ENCODE data around the gene GNG12.

- no peak for TF ChIP-seq CTCF (IDR thresholded peaks at IDR 0.05; ENCODE audit: extremely low read depth in 1 of 2, insufficient read depth in 1 of 2, low read depth in 1 of 2, low read length in 2 of 2)
- TF ChIP-seq EZH2 (IDR thresholded peaks at IDR 0.05; ENCODE audit: borderline replicate concordance, low read depth, low read length, severe bottlenecking): no peak
- no peak for TF ChIP-seq POLR2A (IDR thresholded peaks at IDR 0.05; ENCODE audit: low read depth, low read length)
- TF ChIP-seq JUN (IDR thresholded peaks at IDR 0.05; ENCODE audit: borderline replicate concordance, insufficient read depth, insufficient read length, low read depth): no peak
- no peak for TF ChIP-seq POLR2AphosphoS5 (IDR thresholded peaks at IDR 0.05; ENCODE audit: insufficient read depth, low read depth, low read length)
Observed at GRCh38 chr1:67761730-67762129, 71.5 kb downstream of the GNG12 start.
